Measurements from ENCODE around the gene BCL7B.

Gene BCL7B

DNA sequence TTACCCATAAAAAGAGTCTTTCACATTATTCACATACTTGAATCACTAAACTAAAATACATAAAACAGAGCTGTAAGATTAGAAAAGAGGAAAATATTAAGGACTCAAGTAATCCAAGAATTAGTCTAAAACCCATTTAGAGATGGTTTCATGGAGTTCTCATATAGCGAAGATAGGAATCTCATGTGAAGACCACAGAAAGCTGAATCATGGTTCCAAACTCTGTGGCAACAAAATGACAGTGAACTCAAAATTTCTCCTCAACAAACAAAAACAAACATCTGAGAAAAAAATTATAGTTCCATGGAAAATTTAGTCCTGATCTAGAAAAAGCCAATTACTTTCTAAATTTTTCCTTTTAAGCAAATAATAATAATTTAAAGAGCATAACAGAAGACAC lies 70.0 kb downstream of the BCL7B start:
- no peak for DNase-seq
